GM10847 (cell line): ENCODE data around the gene EBF3.

Source experiments
- POLR2A ChIP-seq: IDR thresholded peaks from 2 replicates; pipeline ENCODE4 v1.6.1; 2011; ENCODE audit not compliant: insufficient read length; ENCODE audit errors: extremely low read depth

Gene EBF3

GRCh38 chr10:129877773-129878371 lies 86.2 kb downstream of the EBF3 start:
- TF ChIP-seq POLR2A = no peak

GRCh38 chr10:129876838-129877237 lies 87.2 kb downstream of the EBF3 start:
- TF ChIP-seq POLR2A = no peak

- TF ChIP-seq POLR2A = no peak
Measured at GRCh38 chr10:129875993-129876726, 87.9 kb downstream of the EBF3 start.

DNA sequence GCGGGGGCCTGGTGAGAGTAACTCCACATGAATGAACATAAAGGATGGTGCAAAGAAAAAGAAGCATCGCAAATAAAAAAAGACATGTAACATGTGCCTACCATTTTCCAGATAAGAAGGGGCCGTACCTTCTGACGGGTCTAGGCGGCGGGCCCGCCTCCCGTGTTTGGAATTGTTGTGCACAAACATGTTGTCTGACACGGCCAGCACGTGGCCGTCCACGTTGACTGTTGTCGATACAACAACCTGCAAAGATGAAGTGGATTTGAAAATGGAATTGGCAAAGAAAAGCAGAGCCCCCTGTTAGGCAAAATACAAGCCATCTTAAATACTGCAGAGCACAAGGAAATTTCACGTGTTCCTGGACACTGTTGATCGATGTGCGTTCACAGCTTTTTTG lies 90.7 kb downstream of the EBF3 start:
- no peak for TF ChIP-seq POLR2A

- no peak for TF ChIP-seq POLR2A
Measured at GRCh38 chr10:129871966-129872365, 92.1 kb downstream of the EBF3 start.

DNA sequence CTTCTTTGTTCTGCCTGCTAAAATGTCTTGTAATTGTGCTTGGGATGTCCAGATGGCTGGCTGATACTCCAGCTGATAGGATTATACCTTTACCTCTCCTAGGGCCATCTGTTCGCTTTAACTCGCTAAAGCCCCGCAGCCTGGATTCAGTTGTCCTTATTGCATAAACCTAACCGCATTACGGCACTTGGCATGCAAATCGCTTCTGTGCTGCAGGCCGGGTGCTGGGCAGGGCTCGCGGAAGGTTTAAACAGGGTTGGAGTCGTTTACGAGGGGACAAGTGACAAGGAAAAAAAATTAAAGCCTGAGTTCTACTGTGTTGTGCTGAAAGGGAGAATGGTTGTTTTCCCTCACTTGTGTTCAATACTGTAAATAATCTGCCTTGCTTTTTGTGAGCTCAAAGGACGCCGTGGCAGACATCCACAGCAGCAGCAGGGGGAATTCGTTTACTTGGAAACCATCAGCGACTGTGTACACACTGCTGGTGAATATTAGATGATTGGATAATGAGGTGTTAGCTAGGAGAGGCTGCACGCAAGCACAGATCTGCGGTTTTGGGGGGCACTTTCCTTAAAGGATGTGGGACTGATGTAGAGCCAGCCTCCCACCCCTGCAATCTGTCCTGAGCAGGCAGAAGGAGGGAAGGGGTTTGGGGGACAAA lies 93.0 kb downstream of the EBF3 start:
- TF ChIP-seq POLR2A = no peak

DNA sequence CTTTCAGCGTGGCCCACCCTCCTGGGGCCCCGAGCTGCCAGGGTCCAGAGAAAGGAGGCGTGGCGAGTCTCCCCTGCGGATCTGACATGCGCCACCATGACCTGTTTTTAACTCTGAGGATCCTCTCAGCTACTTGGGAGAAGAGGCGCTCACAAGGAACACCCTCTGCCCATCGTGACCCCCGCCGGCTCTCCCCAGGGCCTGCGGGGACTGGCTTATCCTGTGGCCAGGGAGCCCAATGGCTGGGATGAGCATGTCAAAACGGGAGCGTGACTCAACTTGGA lies 93.7 kb downstream of the EBF3 start:
- TF ChIP-seq POLR2A = no peak

DNA sequence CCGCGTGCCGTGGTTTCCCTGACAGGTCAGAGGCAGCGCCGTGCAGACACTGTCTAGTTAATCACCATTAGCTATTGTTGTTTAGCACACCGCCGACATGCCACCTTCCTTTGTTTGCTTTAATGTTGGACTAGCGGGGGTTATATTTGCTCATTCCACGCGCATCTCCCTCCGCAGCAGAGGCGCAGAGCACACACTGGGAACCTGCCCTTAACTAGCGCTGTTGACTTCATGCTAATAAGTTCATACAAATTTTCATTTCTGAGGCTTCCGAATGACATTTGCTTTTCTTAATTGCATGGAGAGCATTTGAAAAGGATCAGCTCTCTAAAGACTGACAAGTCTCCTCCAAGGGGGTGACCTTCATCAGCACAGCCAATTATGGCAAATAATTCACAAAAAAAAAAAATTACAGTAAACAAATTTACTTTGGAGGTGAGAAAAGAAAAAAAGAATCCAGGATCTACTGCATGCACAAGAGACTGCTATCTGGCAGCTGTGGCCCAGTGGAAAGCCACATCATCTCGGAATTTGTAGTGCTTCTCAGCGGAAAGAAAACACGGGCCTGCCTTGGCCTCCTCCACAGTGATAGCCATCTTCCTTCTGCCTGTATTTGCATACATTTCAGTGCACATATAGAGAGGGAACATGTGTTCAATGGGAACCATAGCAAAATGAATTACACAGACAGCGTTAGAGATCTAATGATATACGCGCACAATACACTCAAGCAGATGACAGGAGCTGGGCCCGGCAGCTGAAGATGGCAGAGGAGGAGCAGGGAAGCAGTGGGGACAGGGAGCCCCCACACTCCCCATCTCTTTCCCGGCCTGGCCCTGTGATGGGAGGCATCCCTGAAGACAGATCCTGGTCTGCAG lies 94.2 kb downstream of the EBF3 start:
- no peak for TF ChIP-seq POLR2A

- TF ChIP-seq POLR2A = no peak
Measured at GRCh38 chr10:129868449-129869035, 95.5 kb downstream of the EBF3 start.

DNA sequence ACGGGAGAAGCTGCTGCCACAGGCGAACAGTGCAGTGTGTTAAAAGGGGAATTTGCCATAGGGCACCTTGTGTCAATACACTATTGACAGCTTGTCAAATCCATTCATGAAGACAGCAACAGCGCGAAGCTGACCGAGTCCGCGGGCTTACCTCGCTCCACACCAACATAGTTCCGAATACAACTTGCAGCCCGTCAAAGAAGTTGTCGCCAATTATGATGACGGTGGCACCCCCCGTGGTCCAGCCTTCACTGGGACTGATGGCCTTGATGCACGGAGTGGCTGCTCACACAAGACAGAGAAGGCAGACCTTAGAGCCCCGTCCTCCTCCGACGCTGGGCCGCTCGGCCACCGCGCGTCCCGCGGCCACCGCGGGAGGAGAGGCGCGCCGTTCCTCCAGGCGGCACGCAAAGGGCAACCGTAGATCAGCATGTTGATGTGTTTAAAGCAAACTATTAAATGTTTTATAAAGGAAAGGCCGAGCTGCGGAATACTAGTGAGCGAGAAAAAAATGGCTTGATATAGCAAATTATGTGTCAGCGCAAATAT lies 96.4 kb downstream of the EBF3 start:
- no peak for TF ChIP-seq POLR2A

GRCh38 chr10:129866894-129867293 lies 97.2 kb downstream of the EBF3 start:
- no peak for TF ChIP-seq POLR2A

GRCh38 chr10:129865960-129866359 lies 98.1 kb downstream of the EBF3 start:
- TF ChIP-seq POLR2A = no peak

- TF ChIP-seq POLR2A = no peak
Measured at GRCh38 chr10:129865413-129865812, 98.7 kb downstream of the EBF3 start.

GRCh38 chr10:129864601-129865126 lies 99.4 kb downstream of the EBF3 start:
- TF ChIP-seq POLR2A = no peak

GRCh38 chr10:129864082-129864481 lies 100.0 kb downstream of the EBF3 start:
- TF ChIP-seq POLR2A = no peak
